GM21367 (cell line): ENCODE measurements around the gene ETV5.

Experiments used
- ATAC-seq: cut with Tn5 transposase; IDR thresholded peaks from one replicate; pipeline ENCODE4 v1.9.1; 2021; ENCODE audit not compliant: unreplicated experiment

The ETV5 gene

DNA sequence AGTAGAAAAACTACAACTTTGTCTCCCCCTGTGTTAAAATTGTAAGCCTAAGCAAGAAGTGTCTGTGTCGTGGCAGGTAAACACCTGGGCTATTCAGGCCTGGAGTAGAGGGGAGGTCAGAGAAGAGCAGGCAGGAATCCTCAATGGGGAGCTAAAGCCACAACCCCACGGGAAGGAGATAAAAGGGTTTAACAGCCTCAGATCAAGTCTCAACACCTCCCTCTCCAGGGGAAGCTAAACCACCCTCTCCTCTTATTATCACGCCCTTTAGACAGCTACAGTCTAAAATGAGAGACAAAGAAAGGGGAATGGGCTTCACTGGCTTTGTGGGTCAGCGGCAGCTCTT is 11.6 kb downstream of the ETV5 start:
- ATAC-seq: no peak

DNA sequence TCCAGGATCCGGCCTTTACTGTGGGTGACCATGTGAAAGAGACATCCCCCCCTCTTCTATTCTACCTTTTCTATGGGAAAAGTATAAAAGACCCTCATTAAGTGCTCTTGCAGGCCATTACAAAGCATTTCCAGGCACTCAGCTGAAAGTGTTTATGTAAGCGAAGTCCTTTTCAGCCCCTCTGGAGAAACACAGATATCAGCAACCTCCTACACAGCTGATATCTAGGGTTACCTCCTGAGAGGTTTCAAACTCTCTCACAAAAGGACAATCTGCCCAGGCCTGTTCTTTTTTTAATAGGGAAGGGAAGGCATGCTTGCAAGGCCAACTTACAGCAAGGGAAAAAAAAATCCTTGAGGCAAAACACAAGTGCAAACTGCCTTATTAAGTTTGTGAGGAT is 12.6 kb downstream of the ETV5 start:
- no peak for ATAC-seq

DNA sequence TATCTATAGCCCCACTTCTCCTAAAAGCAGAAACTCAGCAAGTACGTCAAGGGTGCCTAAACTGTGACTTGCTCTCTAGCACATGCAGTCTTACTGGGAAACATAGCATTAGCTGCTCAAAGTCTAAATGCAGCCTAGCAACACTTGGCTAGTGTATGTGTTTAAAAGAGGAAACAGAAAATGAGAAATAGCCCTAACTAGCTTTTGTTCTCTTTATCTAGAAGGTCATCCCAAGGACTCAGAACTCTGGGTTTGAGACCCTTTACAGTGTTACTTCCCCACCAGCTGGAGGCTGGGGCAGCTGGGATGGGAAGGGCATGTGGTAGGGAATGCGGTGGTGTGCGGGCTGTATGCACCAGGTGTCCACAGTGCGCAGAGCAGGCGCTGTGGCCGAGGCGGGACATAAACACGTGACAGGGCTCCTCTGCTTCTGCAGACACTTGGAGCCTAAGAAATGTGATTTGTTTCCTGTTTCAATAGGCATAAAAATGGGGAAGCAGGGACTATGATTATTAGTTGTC is 13.3 kb downstream of the ETV5 start:
- no peak for ATAC-seq

DNA sequence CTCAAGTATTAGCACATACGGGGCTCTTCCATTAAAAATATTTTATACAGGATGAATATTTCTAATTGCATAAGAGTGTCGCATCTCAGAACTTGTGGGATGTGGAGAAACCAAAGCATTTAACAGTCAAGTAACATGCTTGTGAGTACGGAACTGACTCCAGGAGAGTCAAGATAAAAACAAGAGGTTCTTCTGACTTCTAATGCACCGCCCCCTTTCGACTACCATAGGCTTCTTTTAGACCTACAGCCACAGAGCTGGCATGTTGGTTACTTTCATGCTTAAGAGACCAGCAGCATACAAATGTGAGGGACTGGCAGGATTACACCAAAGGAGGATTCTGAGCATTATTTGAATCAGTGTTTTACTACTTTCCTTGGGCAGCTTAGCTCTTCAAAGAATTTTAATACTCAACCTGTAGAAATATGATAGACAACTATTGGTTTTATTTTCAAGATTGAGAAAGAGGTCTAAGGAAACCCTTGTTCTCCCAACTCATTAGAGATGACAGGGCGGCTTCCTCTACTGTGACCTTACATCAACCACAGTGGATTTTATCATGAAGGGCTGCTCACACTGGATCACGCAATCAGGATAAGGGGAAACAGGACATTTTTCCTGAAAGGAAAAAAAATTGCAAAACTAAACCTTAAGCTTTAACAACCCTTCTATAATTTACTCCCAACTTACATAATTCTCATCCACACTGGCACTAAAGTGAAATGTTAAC is 14.0 kb downstream of the ETV5 start:
- no peak for ATAC-seq

DNA sequence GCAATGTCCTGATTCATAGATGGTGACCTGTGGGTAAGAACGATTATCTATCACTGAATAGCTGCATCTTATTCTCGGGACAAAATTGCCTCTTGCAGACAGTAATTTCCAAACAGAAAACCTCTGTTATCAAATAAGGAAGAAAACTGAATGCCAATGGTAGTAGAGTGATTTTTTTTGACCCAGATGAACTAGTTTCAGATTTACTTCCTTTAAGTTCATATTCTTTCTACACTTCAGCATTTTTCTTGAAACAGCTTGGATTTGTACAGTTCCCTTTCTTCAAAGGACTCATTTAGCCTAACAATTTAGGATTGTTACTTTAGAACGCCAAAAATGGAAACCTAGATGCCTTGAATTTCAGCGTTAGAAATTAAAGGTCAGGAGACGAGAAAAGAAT is 14.6 kb downstream of the ETV5 start:
- no peak for ATAC-seq

DNA sequence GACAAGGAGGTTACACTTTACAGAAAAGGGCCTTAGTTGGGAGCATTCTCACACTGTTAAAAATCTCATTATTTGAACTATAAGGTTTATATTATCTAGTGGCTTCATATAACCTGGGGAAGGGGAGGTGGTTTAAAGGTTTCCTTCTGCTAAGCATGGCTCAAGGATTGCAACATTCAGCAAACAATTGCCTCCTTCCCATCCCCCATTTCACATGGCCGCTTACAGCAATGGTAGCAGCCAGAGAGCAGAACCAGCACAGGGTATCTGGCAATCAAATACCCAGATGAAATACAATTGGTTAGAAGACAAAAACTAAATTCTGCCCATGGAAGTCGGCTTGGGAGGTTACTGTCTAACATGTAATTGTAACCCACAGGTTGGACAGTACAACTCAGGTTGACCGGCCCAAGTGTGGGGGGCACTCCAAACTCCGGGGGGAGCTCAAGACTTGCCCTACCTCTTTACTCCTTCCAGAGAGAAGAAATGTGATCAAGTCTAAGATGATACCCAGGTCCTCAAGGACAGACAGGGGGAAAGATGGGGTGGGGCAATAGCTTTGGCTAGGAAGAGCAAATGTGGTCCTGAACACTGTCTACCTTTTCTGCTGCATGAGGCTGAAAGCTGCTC is 15.5 kb downstream of the ETV5 start:
- no peak for ATAC-seq

DNA sequence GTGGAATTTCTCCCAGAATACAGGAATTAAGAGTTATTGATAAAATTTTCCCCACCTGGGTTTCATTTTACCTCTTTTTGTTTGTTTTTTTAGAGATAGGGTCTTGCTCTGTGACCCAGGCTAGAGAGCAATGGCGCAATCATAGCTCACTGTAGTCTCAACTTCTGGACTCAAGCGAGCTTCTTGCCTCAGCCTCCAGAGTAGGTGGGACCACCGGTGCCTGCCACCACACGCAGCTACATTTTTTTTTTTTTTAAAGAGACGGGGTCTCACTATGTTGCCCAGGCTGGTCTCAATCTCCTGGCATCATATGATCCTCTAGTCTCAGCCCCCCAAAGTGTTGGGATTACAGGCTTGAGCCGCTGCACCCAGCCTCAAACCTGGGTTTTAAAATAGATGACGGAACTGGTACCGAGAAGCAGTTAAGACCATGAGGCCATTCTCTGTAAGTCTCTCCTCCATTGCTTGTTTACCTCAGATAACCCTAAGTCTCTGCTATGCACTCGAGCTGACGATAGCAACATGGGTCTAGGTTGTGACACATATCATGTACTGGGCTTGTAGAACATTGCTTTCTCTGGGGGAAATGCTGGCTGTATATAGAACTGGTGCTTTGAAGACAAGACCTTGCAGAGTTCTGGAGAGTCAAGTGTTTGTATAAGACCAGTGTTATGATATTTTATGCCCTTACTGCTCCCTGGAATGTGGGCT is 16.4 kb downstream of the ETV5 start:
- ATAC-seq: no peak

DNA sequence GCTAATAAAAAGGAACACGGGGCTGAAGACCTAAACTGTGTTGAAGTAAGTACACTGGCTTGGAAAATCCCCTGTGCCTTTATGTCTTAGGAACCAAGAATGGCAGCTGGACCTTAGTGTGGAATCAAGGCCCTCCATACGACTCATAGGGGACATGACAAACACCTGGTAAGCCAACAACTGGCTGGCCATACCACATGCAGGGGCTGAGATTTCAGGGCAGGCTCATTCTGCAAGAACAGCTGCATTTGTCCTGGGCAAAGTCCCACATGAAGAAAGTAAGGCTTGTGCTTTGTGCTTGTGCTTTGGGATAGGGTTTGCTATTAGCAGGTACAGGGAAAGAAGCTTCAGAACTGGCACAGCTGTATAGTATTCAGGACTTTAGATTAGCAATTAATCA is 18.0 kb downstream of the ETV5 start:
- no peak for ATAC-seq

DNA sequence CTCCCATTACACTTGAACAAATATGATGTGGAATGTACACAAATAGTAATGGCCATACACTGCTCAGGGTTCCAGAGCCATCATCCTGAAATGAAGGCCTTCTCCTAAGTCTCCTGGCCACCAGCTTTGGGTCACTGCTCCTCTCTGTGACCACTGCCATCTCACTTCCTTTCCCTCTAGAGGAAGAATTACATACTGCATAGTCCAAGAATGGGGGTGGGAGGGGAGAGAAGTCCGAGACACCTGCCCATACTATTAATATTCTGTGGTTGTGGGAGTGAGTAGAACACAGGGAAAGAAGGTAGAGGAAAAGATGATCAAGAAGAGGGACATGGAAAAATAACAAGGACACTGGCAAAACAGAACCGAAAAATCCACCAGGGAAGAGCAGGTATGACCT is 20.6 kb downstream of the ETV5 start:
- ATAC-seq: no peak

DNA sequence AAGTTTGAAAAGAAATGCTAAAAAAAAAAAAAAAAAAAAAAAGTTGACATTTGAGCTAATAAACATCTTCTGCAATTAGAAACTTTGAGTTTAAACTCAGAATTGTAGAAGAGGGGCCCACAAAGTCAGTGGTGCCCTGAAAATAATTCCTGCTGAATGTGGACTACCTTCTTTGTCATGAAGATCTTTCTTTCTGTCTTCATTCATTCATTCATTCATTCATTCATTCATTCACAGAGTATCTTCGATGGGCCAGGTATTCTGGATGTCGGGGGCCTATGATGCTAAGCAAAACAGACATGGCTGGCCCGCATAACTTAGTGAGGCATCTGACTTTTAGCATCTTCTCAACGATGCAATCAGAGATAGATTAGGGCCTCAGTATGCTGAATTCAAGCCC is 24.6 kb downstream of the ETV5 start:
- no peak for ATAC-seq

DNA sequence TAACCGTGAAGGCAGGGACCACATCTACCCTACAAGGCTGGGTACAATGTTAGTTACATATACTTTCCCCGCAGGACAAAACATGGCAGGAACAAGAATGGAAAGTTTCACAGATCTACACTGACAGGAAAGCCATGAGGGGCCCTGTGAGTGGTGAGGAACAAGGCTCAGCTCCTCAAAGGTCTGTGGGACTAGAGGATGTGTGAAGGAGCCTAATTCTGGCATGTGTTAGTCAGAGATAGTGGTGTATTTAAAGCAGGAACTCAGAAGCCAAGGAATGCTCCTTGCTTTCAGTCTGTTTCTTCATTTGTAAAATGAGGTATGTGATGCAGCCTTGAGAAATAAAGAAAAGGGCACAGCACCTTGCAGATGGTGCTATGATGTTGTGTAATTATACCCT is 25.1 kb downstream of the ETV5 start:
- no peak for ATAC-seq

DNA sequence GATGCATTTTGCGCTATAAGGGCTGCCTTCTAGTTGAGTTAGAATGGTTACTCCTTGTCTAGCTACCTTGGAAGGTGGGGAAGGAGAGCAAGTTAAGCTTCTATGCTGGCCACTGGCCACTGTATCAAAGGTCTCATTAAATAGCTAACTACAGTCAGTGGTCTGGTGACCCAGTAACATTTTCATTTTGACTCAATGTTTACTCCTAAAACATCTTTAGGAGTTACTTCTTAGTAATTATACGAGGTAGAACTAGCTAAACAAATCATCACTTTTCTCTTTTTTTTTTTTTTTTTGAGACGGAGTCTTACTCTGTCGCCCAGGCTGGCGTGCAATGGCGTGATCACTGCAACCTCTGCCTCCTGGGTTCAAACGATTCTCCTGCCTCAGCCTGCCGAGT is 26.7 kb downstream of the ETV5 start:
- ATAC-seq: no peak

DNA sequence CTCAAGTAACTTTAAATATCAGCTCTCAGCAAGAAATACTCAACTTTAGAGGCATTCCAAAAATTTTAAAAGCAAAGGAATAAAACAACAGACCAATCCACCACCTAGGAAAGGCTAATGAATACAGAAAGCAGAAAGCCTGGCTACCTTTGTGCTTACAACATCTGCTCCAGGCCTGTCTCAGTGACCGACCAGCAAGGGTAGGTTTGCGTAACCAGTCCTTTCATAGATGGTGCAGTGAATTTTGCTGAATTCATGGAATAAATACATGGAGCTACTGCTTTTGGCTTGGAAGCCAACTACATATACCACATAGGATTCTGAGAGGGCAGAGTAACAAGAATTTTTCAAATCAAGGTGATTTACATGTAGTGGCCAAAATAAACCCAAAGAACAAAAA is 27.2 kb downstream of the ETV5 start:
- ATAC-seq: no peak

DNA sequence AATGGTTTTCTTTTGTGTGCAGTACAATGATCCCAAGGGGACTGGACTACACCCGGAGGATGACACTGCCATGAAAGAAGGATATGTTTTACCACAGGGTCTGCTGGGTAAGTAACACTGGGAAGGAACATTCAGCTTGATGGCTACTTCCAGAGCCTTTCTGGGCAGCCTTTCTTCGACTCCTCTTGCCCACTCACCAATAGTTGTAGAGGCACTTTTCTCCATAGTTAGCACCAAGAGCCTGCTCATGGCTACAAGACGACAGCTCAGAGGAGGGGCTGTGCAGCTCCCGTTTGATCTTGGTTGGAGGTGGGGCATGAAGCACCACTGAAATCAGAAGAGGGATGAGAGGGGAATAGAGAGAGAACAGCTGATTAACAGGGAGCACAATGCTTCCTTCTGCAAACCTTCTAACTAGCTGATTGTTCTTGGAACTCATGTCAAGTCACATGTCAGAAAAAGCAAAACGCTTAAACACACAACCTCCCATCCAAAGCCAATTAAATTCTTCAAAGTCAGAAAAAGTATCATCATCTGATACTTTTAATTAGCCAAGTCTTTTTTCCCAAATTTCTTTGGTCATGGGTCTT is 27.9 kb downstream of the ETV5 start:
- no peak for ATAC-seq

DNA sequence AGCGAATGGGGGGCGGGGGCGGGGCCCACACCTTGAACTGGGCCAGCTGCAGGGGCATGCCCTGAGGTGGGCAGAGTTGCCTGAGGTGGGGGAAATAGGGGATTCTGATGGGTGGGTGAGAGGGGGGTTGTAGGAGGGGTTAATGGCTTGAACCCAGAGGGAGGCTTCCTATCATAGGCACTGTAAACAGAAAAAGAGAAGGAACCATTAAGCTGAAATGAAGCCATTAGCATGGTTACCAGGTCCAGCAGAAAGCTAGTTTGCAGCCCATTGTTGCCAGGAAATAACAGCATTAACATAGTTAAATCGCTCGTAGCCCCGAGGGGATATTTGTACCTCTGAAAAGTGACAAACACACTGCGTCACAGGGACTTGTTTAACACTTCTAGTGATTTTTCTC is 29.0 kb downstream of the ETV5 start:
- no peak for ATAC-seq

DNA sequence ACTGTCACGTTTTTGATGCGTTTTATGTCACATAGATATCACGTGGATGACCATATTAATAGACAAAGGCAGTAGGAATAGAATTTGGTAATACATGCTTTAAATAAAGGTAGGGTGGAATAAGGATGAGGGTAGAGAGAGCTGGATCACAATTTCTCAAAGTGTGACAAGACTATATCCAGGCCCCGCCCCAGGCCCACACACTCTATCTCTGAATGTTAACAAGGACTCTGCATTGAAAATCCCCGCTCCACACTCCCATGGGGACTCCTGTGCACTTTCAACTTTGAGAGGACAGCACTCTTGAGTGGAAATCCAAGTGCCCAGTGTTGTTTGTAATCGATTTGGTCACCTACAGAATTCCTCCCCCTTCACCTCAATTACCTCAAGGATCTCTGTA is 31.4 kb downstream of the ETV5 start:
- ATAC-seq: no peak

DNA sequence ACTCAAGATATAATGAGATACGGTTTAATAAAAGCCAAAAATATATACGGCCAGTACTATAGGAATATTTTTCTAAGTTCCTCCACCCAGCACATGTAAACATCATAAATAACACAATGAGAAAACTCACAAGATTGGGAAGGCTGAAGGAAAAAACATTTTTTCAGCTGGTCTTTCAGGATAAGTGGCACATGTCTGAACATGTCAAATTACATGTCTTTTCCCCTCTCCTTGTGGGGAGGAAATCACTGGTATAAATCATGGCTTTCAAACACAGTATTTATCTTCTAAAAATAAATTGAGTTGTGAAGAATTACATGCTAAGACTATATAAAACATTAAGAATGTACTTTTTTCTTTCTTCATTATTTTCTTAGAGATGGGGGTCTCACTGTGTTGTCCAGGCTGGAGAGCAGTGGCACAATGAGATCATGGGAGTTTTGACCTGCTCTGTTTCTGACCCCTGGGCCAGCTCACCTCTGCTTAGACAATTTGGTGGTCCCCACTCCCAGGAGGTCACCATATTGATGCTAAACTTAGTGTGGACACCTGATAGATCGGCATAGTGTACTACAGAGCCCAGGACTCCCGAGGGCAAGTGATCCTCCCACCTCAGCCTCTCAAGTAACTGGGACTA is 32.8 kb downstream of the ETV5 start:
- no peak for ATAC-seq

DNA sequence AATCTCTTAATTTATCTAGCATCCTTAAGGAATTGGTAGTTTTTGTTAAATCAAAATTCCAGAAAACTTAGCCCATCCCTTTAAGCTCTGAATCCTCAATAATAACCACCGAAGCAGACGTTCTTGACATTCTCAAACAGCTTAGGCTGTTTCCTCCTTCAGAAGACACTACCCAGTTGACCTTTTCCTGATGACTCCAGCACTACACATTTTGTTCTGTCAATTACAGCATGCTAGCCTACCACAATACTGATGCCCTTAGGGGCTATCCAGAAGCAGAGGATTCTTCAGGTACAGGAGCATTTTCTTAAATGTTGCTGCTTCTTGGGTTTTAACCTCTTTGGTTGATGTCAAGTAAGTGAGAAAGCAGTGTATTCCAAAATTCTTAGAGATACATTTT is 33.4 kb downstream of the ETV5 start:
- no peak for ATAC-seq

DNA sequence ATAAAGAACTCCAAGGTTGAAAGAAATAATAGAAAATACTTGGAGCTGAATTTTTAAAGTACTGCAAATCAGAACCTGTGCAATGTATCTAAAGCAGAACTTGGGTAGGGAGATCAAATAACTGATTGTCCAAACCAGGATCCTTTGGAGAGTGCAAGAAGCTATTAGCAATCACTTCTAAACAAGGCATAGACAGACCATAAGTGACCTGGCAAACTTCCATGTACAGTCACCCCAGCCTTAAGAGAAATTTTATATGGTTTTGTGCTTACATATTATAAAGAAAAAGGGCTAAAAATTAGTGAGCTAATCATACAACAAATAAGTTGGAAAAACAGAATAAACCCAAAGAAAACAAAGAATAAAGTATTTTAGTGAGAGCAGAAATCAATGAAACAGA is 35.2 kb downstream of the ETV5 start:
- ATAC-seq: no peak

DNA sequence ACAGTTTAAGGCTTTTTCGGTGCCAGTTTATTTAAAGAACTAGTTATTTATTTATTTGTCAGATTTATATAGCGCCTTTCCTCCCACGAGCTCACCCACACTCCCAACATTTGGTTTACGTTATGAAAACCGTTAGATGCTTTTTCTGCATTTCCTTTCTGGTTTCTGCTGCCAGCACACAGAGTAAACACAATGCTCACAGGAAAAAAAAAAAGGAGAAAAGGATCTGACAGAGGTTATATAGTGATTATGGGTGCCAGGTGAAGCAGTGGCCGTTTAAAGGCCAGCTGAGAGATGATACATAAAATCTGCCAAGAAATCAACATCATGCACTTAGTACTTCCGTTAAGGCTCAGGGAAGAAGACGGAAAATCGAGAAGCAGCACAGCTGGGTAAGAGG is 37.9 kb downstream of the ETV5 start:
- no peak for ATAC-seq

DNA sequence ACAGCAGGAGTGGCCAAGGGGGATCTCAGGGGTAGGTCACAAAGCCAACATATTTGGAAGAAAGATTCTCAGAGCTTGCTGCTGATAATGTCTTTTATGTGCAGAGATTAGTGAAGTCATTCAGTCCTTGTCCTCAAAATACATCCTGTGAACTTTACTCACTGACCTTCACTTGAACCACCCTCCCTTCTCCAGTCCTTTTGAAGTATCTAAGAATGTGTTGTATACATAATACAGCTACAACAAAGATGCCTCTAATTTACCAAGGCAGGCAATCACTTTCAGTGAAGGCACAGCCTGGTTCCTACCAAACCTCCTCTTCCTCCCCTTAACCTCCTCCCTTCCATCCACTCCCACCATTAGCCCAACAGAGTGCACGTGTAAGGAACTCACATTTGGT is 38.3 kb downstream of the ETV5 start:
- no peak for ATAC-seq

DNA sequence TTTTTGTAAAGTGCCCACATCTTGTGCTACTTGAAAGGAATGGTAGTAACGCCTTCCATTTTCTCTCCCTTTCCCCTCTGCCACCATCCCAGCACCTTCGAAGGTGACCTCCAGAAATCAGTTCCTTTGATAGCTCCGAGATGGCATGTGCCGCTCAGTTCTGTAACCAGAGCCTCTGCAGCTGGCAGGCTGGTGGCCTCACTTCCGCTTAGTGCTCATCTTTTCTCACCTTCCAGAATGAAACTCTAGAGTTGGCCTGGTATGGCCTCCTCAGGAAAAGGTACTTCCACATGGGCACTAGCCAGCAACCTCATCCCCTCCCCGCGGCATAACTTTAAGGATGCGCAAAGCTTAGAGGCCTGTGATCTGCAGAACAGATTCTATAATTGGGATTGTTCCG is 38.8 kb downstream of the ETV5 start:
- no peak for ATAC-seq
